ENCODE data around the gene ZNF682.
"Not testable (repeated sequence)": the region's sequence is repeated elsewhere in the genome, so short reads cannot be mapped to it uniquely, and the experiment has no call there.

Gene ZNF682

GRCh38 chr19:19964416-19964815 lies 74.9 kb downstream of the ZNF682 start:
- H3K27ac ChIP-seq: no peak overlapping the region
- TF ChIP-seq ZFX (IDR thresholded peaks at IDR 0.05; ENCODE audit: borderline replicate concordance) (no peak), CTCF (IDR thresholded peaks at IDR 0.05) (no peak)

- H3K27ac ChIP-seq: not testable (repeated sequence)
- TF ChIP-seq CTCF (IDR thresholded peaks at IDR 0.05): peak; percentile 82
These were observed 80.0 kb downstream of the ZNF682 start for GRCh38 chr19:19959151-19959799.

GRCh38 chr19:19957766-19958165 lies 81.5 kb downstream of the ZNF682 start:
- H3K27ac ChIP-seq: not testable (repeated sequence)

GRCh38 chr19:19956434-19957075 lies 82.8 kb downstream of the ZNF682 start:
- H3K27ac ChIP-seq: no peak overlapping the region
- TF ChIP-seq CTCF (IDR thresholded peaks at IDR 0.05) (no peak), ZFX (IDR thresholded peaks at IDR 0.05; ENCODE audit: borderline replicate concordance) (no peak)

- H3K27ac ChIP-seq: no peak overlapping the region
- no peak for TF ChIP-seq ZFX (IDR thresholded peaks at IDR 0.05; ENCODE audit: borderline replicate concordance)
These were observed 84.1 kb downstream of the ZNF682 start for GRCh38 chr19:19955208-19955607.

Measured in 22Rv1 (cell line).